Measurements from ENCODE around the gene TOP1. TPM values are rescaled to one million over a fixed set of nuclear protein-coding genes. Genes with fewer than 3 reads are reported as not detected.

TOP1 gene
- total and polyA plus RNA-seq, 9 of the 15 experiments (the other 6 are each of a cell fraction or from before 2014, with no cell fraction given) = 26.4 to 127 (median 39.6) TPM

DNA sequence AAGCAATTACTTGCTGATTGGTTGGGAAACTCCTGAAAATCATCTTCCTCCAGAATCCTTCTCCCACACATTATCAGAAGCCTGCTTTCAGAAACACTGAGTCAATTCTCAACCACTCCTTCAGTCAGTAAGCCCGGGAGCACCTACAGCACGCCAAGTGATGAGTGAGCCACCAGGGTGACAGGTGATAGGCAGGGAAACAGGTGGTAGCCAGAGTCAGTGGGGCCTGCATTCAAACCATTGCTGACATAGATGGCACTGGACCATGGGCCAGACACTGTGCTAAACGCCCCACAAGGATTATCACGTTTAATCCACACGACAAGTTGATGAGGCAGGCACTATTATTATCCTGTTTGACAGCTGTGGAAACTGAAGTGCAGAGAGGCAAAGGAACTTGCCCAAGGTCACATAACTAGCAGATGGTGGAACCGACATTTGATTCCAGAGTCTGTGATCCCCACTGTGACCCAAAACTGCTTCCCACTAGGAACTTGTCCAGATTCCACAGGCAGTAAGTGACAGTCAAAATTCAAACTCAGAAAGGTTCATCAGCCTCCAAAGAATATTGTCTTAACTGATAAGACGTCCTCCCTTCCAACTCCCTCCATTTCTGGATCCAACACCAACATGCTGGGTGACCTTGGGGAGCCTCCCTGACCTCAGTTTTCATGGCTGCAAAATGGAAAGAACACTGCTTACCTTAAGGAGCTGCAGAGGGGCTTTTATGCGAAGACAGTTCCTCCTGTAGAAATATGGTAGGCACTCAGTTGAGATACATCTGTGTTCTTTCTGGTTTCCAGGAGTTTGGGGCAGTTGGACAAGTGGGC is 23.9 kb upstream of the TOP1 start (continued):
- TF ChIP-seq, protein P1, sequence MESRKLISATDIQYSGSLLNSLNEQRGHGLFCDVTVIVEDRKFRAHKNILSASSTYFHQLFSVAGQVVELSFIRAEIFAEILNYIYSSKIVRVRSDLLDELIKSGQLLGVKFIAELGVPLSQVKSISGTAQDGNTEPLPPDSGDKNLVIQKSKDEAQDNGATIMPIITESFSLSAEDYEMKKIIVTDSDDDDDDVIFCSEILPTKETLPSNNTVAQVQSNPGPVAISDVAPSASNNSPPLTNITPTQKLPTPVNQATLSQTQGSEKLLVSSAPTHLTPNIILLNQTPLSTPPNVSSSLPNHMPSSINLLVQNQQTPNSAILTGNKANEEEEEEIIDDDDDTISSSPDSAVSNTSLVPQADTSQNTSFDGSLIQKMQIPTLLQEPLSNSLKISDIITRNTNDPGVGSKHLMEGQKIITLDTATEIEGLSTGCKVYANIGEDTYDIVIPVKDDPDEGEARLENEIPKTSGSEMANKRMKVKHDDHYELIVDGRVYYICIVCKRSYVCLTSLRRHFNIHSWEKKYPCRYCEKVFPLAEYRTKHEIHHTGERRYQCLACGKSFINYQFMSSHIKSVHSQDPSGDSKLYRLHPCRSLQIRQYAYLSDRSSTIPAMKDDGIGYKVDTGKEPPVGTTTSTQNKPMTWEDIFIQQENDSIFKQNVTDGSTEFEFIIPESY (CRISPR knock-in tag; IDR thresholded peaks at IDR 0.05) = no peak
- TF ChIP-seq ZC3H4 (CRISPR knock-in tag; IDR thresholded peaks at IDR 0.05; ENCODE audit: borderline replicate concordance) (no peak), FOXM1 (IDR thresholded peaks at IDR 0.05; ENCODE audit: low read depth) (no peak), FOXM1 (CRISPR knock-in tag; IDR thresholded peaks at IDR 0.05; ENCODE audit: low read depth) (no peak), MTA2 (IDR thresholded peaks at IDR 0.05; ENCODE audit: low read depth) (no peak), CBFA2T3 (IDR thresholded peaks at IDR 0.05) (peak; percentile 37; the same call in 1 of the 2 replicates), KHSRP (IDR thresholded peaks at IDR 0.05) (no peak), ZNF165 (CRISPR knock-in tag; IDR thresholded peaks at IDR 0.05; ENCODE audit: borderline replicate concordance) (no peak), ZNF695 (CRISPR knock-in tag; IDR thresholded peaks at IDR 0.05) (no peak), HMGN3 (IDR thresholded peaks at IDR 0.05; ENCODE audit: borderline replicate concordance, extremely low read depth, insufficient read length, low read depth, low read length) (no peak), ESRRA (IDR thresholded peaks at IDR 0.05; ENCODE audit: borderline replicate concordance, low read depth) (peak; percentile 98), SNIP1 (IDR thresholded peaks at IDR 0.05; ENCODE audit: low read depth) (no peak), ZSCAN29 (IDR thresholded peaks at IDR 0.05) (no peak), CBFA2T2 (conservative IDR thresholded peaks at IDR 0.05) (no peak), STAT5A (IDR thresholded peaks at IDR 0.05; ENCODE audit: borderline replicate concordance, low read length) (no peak), FOXJ2 (tag; IDR thresholded peaks at IDR 0.05) (0 out of 2 replicates have a peak, but pooled peaks have one; percentile 19), KDM4B (IDR thresholded peaks at IDR 0.05; ENCODE audit: borderline replicate concordance in 2 of 2, low read depth in 1 of 2) (no peak), HDGF (IDR thresholded peaks at IDR 0.05) (no peak)
- TF ChIP-seq, protein P2, sequence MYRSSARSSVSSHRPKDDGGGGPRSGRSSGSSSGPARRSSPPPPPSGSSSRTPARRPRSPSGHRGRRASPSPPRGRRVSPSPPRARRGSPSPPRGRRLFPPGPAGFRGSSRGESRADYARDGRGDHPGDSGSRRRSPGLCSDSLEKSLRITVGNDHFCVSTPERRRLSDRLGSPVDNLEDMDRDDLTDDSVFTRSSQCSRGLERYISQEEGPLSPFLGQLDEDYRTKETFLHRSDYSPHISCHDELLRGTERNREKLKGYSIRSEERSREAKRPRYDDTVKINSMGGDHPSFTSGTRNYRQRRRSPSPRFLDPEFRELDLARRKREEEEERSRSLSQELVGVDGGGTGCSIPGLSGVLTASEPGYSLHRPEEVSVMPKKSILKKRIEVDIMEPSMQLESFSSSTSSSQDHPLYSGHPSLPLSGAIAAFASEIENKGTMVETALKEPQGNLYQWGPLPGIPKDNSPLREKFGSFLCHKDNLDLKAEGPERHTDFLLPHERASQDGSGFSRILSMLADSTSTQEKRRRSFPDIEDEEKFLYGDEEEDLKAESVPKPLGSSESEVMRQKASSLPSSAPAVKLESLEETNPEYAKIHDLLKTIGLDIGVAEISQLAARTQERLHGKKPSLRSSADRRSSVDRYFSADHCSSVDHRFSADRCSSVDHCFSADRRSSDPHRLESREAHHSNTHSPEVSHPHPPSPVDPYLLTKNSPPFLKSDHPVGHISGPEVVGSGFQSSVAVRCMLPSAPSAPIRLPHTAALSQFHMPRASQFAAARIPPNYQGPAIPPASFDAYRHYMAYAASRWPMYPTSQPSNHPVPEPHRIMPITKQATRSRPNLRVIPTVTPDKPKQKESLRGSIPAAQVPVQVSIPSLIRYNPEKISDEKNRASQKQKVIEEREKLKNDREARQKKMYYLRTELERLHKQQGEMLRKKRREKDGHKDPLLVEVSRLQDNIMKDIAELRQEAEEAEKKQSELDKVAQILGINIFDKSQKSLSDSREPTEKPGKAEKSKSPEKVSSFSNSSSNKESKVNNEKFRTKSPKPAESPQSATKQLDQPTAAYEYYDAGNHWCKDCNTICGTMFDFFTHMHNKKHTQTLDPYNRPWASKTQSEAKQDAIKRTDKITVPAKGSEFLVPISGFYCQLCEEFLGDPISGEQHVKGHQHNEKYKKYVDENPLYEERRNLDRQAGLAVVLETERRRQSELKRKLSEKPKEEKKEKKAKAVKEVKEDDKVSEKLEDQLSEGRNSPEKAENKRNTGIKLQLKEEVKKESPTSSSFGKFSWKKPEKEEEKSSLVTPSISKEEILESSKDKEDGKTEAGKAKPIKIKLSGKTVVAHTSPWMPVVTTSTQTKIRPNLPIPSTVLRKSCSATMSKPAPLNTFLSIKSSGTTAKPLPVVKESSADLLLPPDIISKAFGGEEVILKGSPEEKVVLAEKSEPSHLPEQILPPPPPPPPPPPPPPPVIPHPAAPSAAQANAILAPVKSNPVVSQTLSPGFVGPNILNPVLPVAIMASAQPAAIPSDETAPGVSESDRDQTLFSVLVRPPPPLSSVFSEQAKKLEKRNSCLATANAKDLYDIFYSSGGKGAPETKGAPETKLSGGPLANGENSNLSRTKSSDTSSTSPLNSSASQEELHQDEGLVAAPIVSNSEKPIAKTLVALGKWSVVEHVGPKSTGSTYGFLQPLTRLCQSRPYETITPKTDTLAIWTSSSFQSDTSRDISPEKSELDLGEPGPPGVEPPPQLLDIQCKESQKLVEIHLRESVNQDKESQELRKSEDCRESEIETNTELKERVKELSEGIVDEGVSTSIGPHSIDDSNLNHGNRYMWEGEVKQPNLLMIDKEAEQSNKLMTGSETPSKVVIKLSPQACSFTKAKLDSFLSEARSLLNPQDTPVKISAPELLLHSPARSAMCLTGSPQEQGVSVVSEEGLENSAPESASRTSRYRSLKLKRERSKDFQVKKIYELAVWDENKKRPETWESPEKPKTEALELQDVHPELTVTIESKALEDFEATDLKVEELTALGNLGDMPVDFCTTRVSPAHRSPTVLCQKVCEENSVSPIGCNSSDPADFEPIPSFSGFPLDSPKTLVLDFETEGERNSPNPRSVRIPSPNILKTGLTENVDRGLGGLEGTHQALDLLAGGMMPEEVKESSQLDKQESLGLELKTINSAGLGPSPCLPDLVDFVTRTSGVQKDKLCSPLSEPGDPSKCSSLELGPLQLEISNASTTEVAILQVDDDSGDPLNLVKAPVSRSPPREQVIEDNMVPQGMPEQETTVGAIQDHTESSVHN (IDR thresholded peaks at IDR 0.05; ENCODE audit: borderline replicate concordance in 1 of 2, low read depth in 1 of 2) = no peak
